Neural crest cell (in vitro differentiated cells): Measurements from ENCODE around the gene CDR2. TPM values are rescaled to one million over a fixed set of nuclear protein-coding genes. Genes with fewer than 3 reads are reported as not detected.

Experiments used
- DNase-seq: peaks from one replicate; pipeline ENCODE4 v3.0.0; 2021; ENCODE audit warnings: low read depth, mixed read lengths, low spot score
- H3K27ac Mint-ChIP-seq: one replicate; pipeline ENCODE4 v1.8.0; 2021; ENCODE audit warnings: mild to moderate bottlenecking, mixed read lengths; ENCODE audit not compliant: unreplicated experiment
- H3K27me3 Mint-ChIP-seq: 2 replicates; pipeline ENCODE4 v1.8.0; 2021; ENCODE audit warnings: low read depth, mild to moderate bottlenecking, mixed read lengths
- H3K36me3 Mint-ChIP-seq: 2 replicates; pipeline ENCODE4 v1.8.0; 2021; ENCODE audit warnings: low read depth, mild to moderate bottlenecking, mixed read lengths
- H3K4me1 Mint-ChIP-seq: 2 replicates; pipeline ENCODE4 v1.8.0; 2021; ENCODE audit warnings: mixed read lengths
- H3K4me3 Mint-ChIP-seq: one replicate; pipeline ENCODE4 v1.8.0; 2021; ENCODE audit warnings: mild to moderate bottlenecking, mixed read lengths
- H3K9me3 Mint-ChIP-seq: 2 replicates; pipeline ENCODE4 v1.8.0; 2021; ENCODE audit warnings: mixed read lengths
- total RNA-seq: library from RNA; stranded (reverse); gene quantifications from 2 replicates; pipeline ENCODE4 v1.2.1, GENCODE V29; 2021
- TF ChIP-seq, protein P1 (sequence below): fragments of 200-600 bp; sonication (generic); conservative IDR thresholded peaks from 2 replicates; pipeline ENCODE4 v1.5.0; 2021; ENCODE audit warnings: antibody characterized with exemption, mild to moderate bottlenecking

Gene CDR2
- total RNA-seq, 1 donor from 2014 or later: 16.1 TPM

DNA sequence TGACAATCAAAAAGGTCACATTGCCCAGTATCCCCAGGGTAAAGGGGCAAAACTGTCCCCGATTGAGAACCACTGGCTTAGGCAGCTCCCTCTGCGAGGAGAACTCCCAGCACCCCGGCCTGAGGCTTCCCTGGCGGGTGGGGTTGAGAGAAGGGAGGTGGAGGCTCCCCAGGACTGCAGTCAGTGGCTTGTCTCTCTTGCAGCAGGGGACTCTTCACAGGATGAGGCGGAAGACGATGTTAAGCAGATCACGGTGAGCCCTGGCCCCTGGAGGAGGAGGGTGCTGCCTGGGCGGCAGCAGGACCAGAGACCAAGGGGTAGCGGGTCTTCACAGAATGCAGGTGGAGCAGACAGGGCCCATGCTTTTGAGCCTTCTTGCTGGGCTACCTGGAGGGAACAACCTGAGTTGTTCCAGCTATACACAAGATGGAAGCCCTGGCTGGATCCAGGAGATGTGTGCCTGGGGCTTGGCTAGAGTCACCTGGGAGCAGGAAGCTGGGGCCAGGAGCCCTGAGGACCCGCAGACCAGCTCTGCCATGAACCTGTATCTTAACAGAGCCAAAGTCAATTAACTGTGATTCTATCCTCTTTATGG is 60.4 kb downstream of the CDR2 start:
- Mint-ChIP-seq H3K9me3 (no peaks in the 10 kb centered on the region), H3K4me3 (no peak overlapping the region), H3K36me3 (peaks cover 12% of the 10 kb centered on the region), H3K4me1 (no peaks in the 10 kb centered on the region), H3K27me3 (no peaks in the 10 kb centered on the region), H3K27ac (peak overlapping the region; percentile 19)
- no peak for DNase-seq
- TF ChIP-seq, protein P1, sequence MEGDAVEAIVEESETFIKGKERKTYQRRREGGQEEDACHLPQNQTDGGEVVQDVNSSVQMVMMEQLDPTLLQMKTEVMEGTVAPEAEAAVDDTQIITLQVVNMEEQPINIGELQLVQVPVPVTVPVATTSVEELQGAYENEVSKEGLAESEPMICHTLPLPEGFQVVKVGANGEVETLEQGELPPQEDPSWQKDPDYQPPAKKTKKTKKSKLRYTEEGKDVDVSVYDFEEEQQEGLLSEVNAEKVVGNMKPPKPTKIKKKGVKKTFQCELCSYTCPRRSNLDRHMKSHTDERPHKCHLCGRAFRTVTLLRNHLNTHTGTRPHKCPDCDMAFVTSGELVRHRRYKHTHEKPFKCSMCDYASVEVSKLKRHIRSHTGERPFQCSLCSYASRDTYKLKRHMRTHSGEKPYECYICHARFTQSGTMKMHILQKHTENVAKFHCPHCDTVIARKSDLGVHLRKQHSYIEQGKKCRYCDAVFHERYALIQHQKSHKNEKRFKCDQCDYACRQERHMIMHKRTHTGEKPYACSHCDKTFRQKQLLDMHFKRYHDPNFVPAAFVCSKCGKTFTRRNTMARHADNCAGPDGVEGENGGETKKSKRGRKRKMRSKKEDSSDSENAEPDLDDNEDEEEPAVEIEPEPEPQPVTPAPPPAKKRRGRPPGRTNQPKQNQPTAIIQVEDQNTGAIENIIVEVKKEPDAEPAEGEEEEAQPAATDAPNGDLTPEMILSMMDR: no peak

DNA sequence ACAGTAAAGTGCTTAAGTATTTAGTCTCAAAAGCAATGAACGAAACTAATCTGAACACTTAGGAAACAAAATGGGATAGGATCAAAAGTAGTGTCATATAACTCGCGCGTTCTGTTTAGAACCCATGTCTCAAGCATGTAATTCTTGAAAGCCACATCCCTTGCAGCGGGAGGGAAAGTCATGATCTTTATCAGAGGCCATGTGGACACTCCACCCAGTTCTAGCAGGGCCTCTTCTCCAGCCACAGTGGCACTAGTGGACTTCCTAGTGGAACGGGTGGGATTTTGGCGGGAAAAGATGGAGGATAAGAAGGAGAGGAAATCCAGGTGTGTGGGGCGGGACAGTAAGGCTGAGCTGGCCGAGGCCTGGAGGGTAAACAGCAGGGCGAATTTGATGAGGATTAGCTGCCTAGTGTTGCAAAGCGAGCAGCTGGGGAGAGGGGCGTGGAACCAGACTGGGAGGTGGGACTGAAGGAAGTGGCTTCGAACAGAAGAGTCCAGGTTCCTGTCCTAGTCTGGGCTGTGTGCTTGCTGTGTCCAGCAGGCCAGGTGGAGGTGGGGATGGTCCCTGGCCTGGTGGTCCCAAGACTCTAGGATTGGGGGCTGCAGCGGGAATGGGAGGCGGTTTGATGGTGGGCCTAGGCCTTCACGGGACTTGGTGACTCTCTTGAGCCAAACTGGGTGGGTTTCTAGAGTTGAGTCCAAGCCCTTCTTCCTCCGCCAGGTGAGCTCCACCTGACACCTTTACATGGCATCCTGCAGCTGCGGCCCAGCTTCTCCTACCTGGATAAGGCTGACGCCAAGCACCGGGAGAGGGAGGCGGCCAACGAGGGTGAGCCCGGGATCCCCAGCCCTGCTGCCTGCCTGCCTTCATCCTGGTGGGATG is 61.3 kb downstream of the CDR2 start:
- TF ChIP-seq, protein P1: no peak
- Mint-ChIP-seq H3K27ac (no peak overlapping the region), H3K36me3 (peaks cover 12% of the 10 kb centered on the region), H3K9me3 (no peaks in the 10 kb centered on the region), H3K4me1 (no peaks in the 10 kb centered on the region), H3K27me3 (no peaks in the 10 kb centered on the region), H3K4me3 (no peak overlapping the region)
- no peak for DNase-seq

DNA sequence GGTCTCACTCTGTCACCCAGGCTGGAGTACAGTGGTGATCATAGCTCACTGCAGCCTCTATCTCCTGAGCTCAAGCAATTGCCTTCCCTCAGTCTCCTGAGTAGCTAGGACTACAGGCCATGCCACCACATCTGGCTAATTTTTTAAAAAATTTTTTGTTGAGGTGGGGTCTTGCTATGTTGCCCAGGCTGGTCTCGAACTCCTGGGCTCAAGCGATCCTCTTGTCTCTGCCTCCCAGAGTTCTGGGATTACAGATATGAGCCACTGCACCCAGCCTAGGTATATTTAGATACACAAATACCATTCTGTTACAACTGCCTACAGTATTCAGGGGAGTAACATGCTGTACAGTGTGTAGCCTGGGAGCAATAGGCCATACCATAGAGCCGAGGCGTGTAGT is 62.9 kb downstream of the CDR2 start:
- no peak overlapping the region for H3K4me3 Mint-ChIP-seq
- H3K27ac Mint-ChIP-seq: no peak overlapping the region
- TF ChIP-seq, protein P1: no peak
- DNase-seq: no peak
- H3K4me1 Mint-ChIP-seq: no peaks in the 10 kb centered on the region
- H3K27me3 Mint-ChIP-seq: no peaks in the 10 kb centered on the region
- H3K9me3 Mint-ChIP-seq: no peaks in the 10 kb centered on the region
- peaks cover 9% of the 10 kb centered on the region for H3K36me3 Mint-ChIP-seq

DNA sequence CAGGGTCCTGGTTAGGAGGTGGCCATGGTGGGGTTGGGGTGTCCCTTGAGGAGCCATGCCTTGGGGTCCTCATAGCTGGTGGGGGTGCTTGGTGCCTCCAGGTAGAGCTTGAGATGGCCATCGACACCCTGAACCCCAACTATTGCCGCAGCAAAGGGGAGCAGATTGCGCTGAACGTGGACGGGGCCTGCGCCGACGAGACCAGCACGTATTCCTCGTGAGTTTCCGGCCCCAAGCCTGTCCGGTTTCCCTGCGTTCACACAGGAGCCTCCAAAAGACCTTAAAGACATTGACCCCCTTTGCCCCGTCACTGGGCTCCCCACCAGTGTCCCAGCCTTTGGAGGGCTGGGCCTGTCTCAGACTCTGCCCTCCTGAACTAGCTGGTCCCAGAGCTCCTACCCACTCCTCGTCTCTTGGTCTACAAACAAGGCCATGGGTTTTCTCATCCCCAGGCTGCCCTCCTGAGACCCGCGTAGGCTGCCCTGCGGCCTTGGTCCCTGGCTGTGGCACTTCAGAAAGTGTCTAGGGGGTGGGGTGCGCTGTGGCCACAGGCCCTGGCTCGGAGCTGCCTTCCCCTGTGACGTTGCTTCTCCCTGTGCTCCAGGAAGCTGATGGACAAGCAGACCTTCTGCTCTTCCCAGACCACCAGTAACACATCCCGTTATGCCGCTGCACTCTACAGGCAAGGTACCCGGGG is 65.4 kb downstream of the CDR2 start:
- H3K4me1 Mint-ChIP-seq: no peaks in the 10 kb centered on the region
- TF ChIP-seq, protein P1: no peak
- H3K4me3 Mint-ChIP-seq: no peak overlapping the region
- no peaks in the 10 kb centered on the region for H3K9me3 Mint-ChIP-seq
- no peak overlapping the region for H3K27ac Mint-ChIP-seq
- H3K36me3 Mint-ChIP-seq: peaks cover 9% of the 10 kb centered on the region
- H3K27me3 Mint-ChIP-seq: no peaks in the 10 kb centered on the region
- no peak for DNase-seq

DNA sequence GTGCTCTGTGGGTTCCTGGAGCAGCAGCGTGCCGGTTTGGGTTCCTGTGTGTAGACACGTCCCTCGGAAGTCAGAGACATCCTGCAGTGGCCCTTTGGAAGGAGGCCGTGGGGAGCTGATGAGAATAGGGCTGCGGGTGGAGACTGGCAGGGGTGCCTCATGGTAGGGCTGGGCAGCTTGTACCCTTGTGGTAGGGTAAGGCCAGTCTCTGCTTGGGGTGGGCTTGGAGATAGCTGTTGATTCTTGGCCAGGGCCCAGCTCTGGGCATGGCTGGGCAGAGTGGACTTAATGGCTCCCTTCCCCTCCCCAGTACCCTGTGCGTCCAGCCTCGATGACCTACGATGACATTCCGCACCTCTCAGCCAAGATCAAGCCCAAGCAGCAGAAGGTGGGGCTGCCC is 66.6 kb downstream of the CDR2 start:
- Mint-ChIP-seq H3K9me3 (no peaks in the 10 kb centered on the region), H3K36me3 (peaks cover 6% of the 10 kb centered on the region), H3K4me1 (no peaks in the 10 kb centered on the region), H3K27me3 (no peaks in the 10 kb centered on the region), H3K4me3 (no peak overlapping the region), H3K27ac (no peak overlapping the region)
- TF ChIP-seq, protein P1: no peak
- DNase-seq: no peak
